Karpas-422 (cell line): ENCODE results near the gene ADGRG2. TPM values are rescaled to one million over a fixed set of nuclear protein-coding genes. Genes with fewer than 3 reads are reported as not detected.
"Not testable (repeated sequence)": the region's sequence is repeated elsewhere in the genome, so short reads cannot be mapped to it uniquely, and the experiment has no call there.

ENCODE experiments used
- DNase-seq: peaks from one replicate; pipeline ENCODE4 v3.0.0-alpha.2; 2015
- H2AFZ ChIP-seq: fragments of 200-600 bp; sonication (generic); 2 replicates; pipeline ENCODE4 v1.6.1; 2014; ENCODE audit warnings: antibody characterized with exemption, low read length, mixed read lengths
- H3K27ac ChIP-seq: fragments of 200-600 bp; sonication (generic); 2 replicates; pipeline ENCODE4 v1.5.1; 2014; ENCODE audit warnings: mild to moderate bottlenecking, low read length, moderate library complexity
- H3K27me3 ChIP-seq: fragments of 200-600 bp; sonication (generic); 2 replicates; pipeline ENCODE4 v1.6.1; 2014; ENCODE audit warnings: low read length, mixed read lengths
- H3K36me3 ChIP-seq: fragments of 200-600 bp; sonication (generic); 2 replicates; pipeline ENCODE4 v1.6.1; 2014; ENCODE audit warnings: low read length, mixed read lengths; ENCODE audit not compliant: insufficient read depth
- H3K4me1 ChIP-seq: fragments of 200-600 bp; sonication (generic); 2 replicates; pipeline ENCODE4 v1.6.1; 2014; ENCODE audit warnings: mild to moderate bottlenecking, low read length, mixed read lengths
- H3K4me2 ChIP-seq: fragments of 200-600 bp; sonication (generic); 2 replicates; pipeline ENCODE4 v1.6.1; 2014; ENCODE audit warnings: low read length, low read depth, mild to moderate bottlenecking; ENCODE audit not compliant: poor library complexity, severe bottlenecking
- H3K4me3 ChIP-seq: fragments of 200-600 bp; sonication (generic); 2 replicates; pipeline ENCODE4 v1.5.1; 2014; ENCODE audit warnings: mild to moderate bottlenecking, antibody characterized with exemption, low read length, mixed read lengths
- H3K79me2 ChIP-seq: fragments of 200-600 bp; sonication (generic); 2 replicates; pipeline ENCODE4 v1.6.1; 2014; ENCODE audit warnings: mild to moderate bottlenecking, low read length, mixed read lengths
- H3K9ac ChIP-seq: fragments of 200-600 bp; sonication (generic); 2 replicates; pipeline ENCODE4 v1.6.0; 2014; ENCODE audit warnings: low read length
- H3K9me2 ChIP-seq: fragments of 200-600 bp; sonication (generic), shearing (Covaris generic); replicated peaks from 2 replicates; pipeline ENCODE4 v1.6.0; 2014; ENCODE audit warnings: mild to moderate bottlenecking, low read length, moderate library complexity; ENCODE audit not compliant: insufficient read depth
- H3K9me3 ChIP-seq: fragments of 300-700, 200-600 bp; sonication (generic); 2 replicates; pipeline ENCODE4 v1.6.1; 2014; ENCODE audit warnings: low read length, mixed read lengths
- H4K20me1 ChIP-seq: fragments of 200-600 bp; sonication (generic); 2 replicates; pipeline ENCODE4 v1.6.1; 2014; ENCODE audit warnings: mild to moderate bottlenecking, antibody characterized with exemption, low read length, low read depth; ENCODE audit not compliant: insufficient read depth
- total RNA-seq: library from RNA; depleted of rRNA; stranded (reverse); fragments of >200 nt; shearing (Covaris generic); gene quantifications from 2 replicates; pipeline ENCODE4 v1.2.3, GENCODE V29; 2014; ENCODE audit warnings: low replicate concordance

ADGRG2 gene
- total RNA-seq, 1 experiment from 2014 or later: not detected

DNA sequence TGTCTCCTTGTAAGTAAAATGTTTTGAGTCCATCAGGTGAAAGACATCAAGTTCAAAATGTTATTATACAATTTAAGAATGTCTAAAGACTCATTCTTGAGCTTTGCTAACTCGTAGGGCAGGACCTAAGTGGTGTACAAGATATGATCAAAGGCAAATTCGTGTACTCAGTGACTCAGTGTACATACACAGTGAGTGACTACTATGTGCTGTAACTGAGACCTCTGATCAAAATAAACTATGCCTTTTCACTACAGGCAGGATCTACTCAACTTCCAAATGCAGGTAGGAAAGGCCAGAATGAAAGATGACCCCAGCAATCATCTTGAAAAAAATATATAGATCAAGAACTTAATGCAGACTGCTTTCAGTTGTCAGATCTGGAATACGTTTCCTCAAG is 49.9 kb downstream of the ADGRG2 start:
- DNase-seq: no peak
- Histone ChIP-seq H3K4me3 (no peak overlapping the region), H4K20me1 (no peaks in the 10 kb centered on the region), H3K4me1 (no peaks in the 10 kb centered on the region), H3K27me3 (no peaks in the 10 kb centered on the region), H3K79me2 (no peaks in the 10 kb centered on the region), H2AFZ (no peak overlapping the region), H3K27ac (no peak overlapping the region), H3K36me3 (no peaks in the 10 kb centered on the region), H3K9ac (no peak overlapping the region), H3K4me2 (no peak overlapping the region), H3K9me3 (no peaks in the 10 kb centered on the region), H3K9me2 (no peaks in the 10 kb centered on the region)

DNA sequence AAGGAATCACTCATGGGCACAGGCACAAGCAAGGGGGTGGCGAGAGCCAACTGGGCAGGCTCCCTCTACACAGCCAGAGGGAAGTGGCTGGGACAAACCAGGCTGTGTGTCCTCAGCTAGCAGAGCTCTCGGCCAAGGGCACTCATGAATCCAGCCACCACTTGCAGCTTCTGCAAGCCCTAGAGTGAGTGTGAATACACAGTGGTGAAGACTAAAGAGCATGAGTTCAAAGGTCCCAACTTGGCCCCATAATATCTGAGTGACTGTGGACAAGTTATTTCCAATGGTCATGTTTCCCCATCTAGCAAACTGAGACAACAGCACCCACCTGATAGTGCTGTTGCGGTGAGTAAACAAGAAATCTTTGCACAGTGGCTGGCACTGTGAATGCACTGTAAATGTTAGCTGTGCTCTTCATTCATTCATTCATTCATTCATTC is 51.7 kb downstream of the ADGRG2 start:
- Histone ChIP-seq H3K9me3 (no peaks in the 10 kb centered on the region), H3K9ac (no peak overlapping the region), H3K4me1 (no peaks in the 10 kb centered on the region), H3K9me2 (no peaks in the 10 kb centered on the region), H3K4me3 (no peak overlapping the region), H3K36me3 (no peaks in the 10 kb centered on the region), H2AFZ (no peak overlapping the region), H3K27me3 (no peaks in the 10 kb centered on the region), H3K27ac (no peak overlapping the region), H3K4me2 (no peak overlapping the region), H3K79me2 (no peaks in the 10 kb centered on the region), H4K20me1 (no peaks in the 10 kb centered on the region)
- DNase-seq: no peak

- not testable (repeated sequence) for H3K9me3 ChIP-seq, H4K20me1 ChIP-seq, H3K27me3 ChIP-seq, H3K9ac ChIP-seq, H3K4me1 ChIP-seq, H3K4me2 ChIP-seq, H3K36me3 ChIP-seq, DNase-seq, H3K4me3 ChIP-seq, H3K27ac ChIP-seq, H3K9me2 ChIP-seq, H3K79me2 ChIP-seq, H2AFZ ChIP-seq
These were observed 55.3 kb downstream of the ADGRG2 start for GRCh38 chrX:19066987-19067386.

DNA sequence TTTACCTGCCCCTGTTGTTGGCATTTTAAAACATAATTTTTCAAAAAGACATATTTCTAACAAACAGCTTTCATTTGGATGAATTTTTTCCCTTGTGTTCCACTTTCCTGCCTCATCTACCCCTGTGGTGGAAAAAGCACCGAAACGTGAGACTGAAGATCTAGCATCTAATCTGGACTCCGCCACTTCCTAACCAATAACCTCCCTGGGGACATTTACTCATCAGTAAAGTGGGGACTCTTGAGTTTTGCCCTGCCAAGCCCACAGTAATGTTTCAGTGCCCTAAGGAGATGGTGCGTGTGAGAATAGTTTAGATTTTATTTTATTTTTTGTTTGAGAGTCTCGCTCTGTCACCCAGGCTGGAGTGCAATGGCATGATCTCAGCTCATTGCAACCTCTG is 56.7 kb downstream of the ADGRG2 start:
- H4K20me1 ChIP-seq: no peaks in the 10 kb centered on the region
- no peak overlapping the region for H3K4me2 ChIP-seq
- H3K27me3 ChIP-seq: no peaks in the 10 kb centered on the region
- no peaks in the 10 kb centered on the region for H3K4me1 ChIP-seq
- H3K9me2 ChIP-seq: no peaks in the 10 kb centered on the region
- no peaks in the 10 kb centered on the region for H3K79me2 ChIP-seq
- H3K9me3 ChIP-seq: no peaks in the 10 kb centered on the region
- H3K36me3 ChIP-seq: no peaks in the 10 kb centered on the region
- DNase-seq: no peak
- H3K4me3 ChIP-seq: no peak overlapping the region
- no peak overlapping the region for H3K9ac ChIP-seq
- no peak overlapping the region for H3K27ac ChIP-seq
- H2AFZ ChIP-seq: no peak overlapping the region

DNA sequence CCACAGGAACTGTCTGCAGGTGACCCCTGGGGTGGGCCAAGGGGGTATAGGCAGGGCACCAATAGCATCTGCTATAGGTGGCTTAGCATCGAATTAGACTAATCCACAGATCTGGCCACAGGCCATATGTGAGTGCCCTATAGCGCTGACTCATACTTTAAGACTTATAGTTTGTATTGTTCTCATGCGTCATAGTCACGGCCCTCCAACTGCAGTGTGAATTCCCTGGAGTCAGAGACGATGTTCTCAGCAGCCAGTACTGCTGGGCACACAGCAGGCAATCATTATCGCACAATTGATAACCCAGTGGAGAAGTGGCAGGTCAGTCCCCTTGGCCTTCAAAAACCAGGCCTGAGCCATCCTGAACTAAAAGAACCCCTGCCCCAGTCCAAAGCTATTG is 58.1 kb downstream of the ADGRG2 start:
- no peak overlapping the region for H2AFZ ChIP-seq

DNA sequence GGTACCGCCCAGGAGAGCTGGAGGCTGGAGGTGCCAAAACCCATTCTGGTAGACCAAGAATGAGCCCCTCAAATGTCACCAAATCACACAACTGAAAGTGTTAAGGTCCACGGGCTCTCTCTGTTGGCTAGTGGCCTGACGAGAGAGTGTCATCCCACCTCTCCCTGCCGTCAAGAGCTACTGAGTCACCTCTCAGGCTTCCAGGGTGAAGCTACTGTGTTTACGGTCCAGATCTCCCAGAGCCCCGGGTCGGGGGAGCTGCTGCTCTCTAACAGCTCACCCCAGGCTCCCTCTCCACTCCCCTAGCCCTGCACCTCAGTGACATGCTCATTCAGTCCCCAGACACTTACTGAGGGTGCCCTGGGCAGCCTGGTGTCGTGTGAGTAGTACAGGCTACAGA is 59.2 kb downstream of the ADGRG2 start:
- Histone ChIP-seq H3K4me1 (no peaks in the 10 kb centered on the region), H3K79me2 (no peaks in the 10 kb centered on the region), H3K4me2 (no peak overlapping the region), H3K36me3 (no peaks in the 10 kb centered on the region), H3K27ac (no peak overlapping the region), H3K4me3 (no peak overlapping the region), H2AFZ (no peak overlapping the region), H3K9me2 (no peaks in the 10 kb centered on the region), H3K9ac (no peak overlapping the region), H4K20me1 (no peaks in the 10 kb centered on the region), H3K27me3 (no peaks in the 10 kb centered on the region), H3K9me3 (no peaks in the 10 kb centered on the region)
- DNase-seq: no peak

More for the DNA sequence above, 58.1 kb downstream of the ADGRG2 start:
- no peaks in the 10 kb centered on the region for H3K27me3 ChIP-seq
- no peaks in the 10 kb centered on the region for H3K79me2 ChIP-seq
- H3K9me3 ChIP-seq: no peaks in the 10 kb centered on the region
- H3K9ac ChIP-seq: no peak overlapping the region
- no peaks in the 10 kb centered on the region for H4K20me1 ChIP-seq
- no peak overlapping the region for H3K27ac ChIP-seq
- DNase-seq: no peak
- H3K9me2 ChIP-seq: no peaks in the 10 kb centered on the region
- no peak overlapping the region for H3K4me2 ChIP-seq
- no peak overlapping the region for H3K4me3 ChIP-seq
- H3K36me3 ChIP-seq: no peaks in the 10 kb centered on the region
- H3K4me1 ChIP-seq: no peaks in the 10 kb centered on the region

DNA sequence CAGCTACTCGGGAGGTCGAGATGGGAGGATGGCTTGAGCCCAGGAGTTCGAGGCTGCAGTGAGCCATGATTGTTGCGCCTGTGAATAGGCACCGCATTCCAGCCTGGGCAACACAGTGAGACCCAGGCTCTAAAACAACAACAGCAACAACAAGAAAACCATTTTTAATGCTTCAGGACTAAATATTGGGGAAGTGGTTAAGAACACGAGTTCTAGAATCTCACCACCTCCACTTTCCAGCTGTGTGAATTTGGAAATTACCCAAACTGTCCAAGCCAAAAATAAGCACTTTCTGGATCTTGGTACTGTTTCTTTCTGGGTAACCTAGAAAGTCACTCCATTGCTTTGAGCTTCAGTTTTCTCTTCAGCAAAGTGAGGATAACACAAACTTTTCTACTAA is 63.2 kb downstream of the ADGRG2 start:
- Histone ChIP-seq H3K79me2 (no peaks in the 10 kb centered on the region), H3K9me3 (no peaks in the 10 kb centered on the region), H2AFZ (no peak overlapping the region), H3K4me1 (no peaks in the 10 kb centered on the region), H4K20me1 (no peaks in the 10 kb centered on the region), H3K9ac (no peak overlapping the region), H3K4me2 (no peak overlapping the region), H3K4me3 (no peak overlapping the region), H3K9me2 (no peaks in the 10 kb centered on the region), H3K36me3 (no peaks in the 10 kb centered on the region), H3K27ac (no peak overlapping the region), H3K27me3 (no peaks in the 10 kb centered on the region)
- no peak for DNase-seq

GRCh38 chrX:19057856-19058255 is 64.4 kb downstream of the ADGRG2 start:
- Histone ChIP-seq H3K9ac (no peak overlapping the region), H3K4me3 (no peak overlapping the region), H3K27ac (no peak overlapping the region), H4K20me1 (no peaks in the 10 kb centered on the region), H3K36me3 (no peaks in the 10 kb centered on the region), H3K27me3 (no peaks in the 10 kb centered on the region), H3K9me2 (no peaks in the 10 kb centered on the region), H3K4me1 (no peaks in the 10 kb centered on the region), H3K79me2 (no peaks in the 10 kb centered on the region), H2AFZ (no peak overlapping the region), H3K4me2 (no peak overlapping the region), H3K9me3 (no peaks in the 10 kb centered on the region)
- no peak for DNase-seq

GRCh38 chrX:19049110-19049509 is 73.2 kb downstream of the ADGRG2 start:
- Histone ChIP-seq H4K20me1 (no peaks in the 10 kb centered on the region), H3K4me1 (no peaks in the 10 kb centered on the region), H3K9me3 (no peaks in the 10 kb centered on the region), H3K9me2 (no peaks in the 10 kb centered on the region), H3K27me3 (no peaks in the 10 kb centered on the region), H3K4me3 (no peak overlapping the region), H3K79me2 (no peaks in the 10 kb centered on the region), H3K9ac (no peak overlapping the region), H2AFZ (no peak overlapping the region), H3K36me3 (no peaks in the 10 kb centered on the region), H3K4me2 (no peak overlapping the region), H3K27ac (no peak overlapping the region)
- DNase-seq: no peak
